Caco-2 (cell line): ENCODE data around the gene KLK14. TPM values are rescaled to one million over a fixed set of nuclear protein-coding genes. Genes with fewer than 3 reads are reported as not detected.

ENCODE experiments used
- BruUV-seq: library from RNA; stranded (reverse); fragments of 400-500 nt; replicated peaks from 2 replicates; lab custom pipeline; 2021; lab: Mats Ljungman, UMichigan
- CTCF ChIA-PET: fragments of 300-600 bp; sonication (Branson Sonifier 250); formaldehyde crosslinking; loops from one replicate; lab custom pipeline; 2022; ENCODE audit warnings: antibody characterized with exemption; lab: Charles Lee
- POLR2A ChIA-PET: fragments of 300-600 bp; sonication (Branson Sonifier 250); formaldehyde crosslinking; loops from one replicate; lab custom pipeline; 2022; ENCODE audit warnings: antibody characterized with exemption; lab: Charles Lee
- DNase-seq, 2 experiments: peaks; one replicate each; pipeline versions ENCODE4 v3.0.0 to v3.0.0-alpha.2; 2020 to 2022
- H3K27me3 ChIP-seq: replicated peaks from 2 replicates; pipeline ENCODE4 v1.6.0; 2011; ENCODE audit warnings: low read length; ENCODE audit not compliant: control insufficient read depth, insufficient read depth
- H3K36me3 ChIP-seq: 2 replicates; pipeline ENCODE4 v1.5.1; 2011; ENCODE audit warnings: low read length; ENCODE audit not compliant: control insufficient read depth, insufficient read depth
- H3K4me1 ChIP-seq: fragments of 250-450 bp; sonication (Bioruptor Pico); 2 replicates; pipeline ENCODE4 v1.5.1; 2020; ENCODE audit warnings: mild to moderate bottlenecking
- H3K4me3 ChIP-seq: 2 replicates; pipeline ENCODE4 v1.5.1; 2011; ENCODE audit warnings: low read depth, mild to moderate bottlenecking, control low read depth, low read length
- H3K9me3 ChIP-seq: fragments of 250-450 bp; sonication (Bioruptor Pico); 2 replicates; pipeline ENCODE4 v1.5.1; 2020; ENCODE audit warnings: mild to moderate bottlenecking, moderate library complexity
- H3K27ac Mint-ChIP-seq: one replicate; pipeline ENCODE4 v1.8.0; 2022; ENCODE audit warnings: mixed read lengths; ENCODE audit not compliant: unreplicated experiment
- H3K27me3 Mint-ChIP-seq: one replicate; pipeline ENCODE4 v1.8.0; 2022; ENCODE audit warnings: mixed read lengths; ENCODE audit not compliant: insufficient read depth, unreplicated experiment
- H3K36me3 Mint-ChIP-seq: one replicate; pipeline ENCODE4 v1.8.0; 2022; ENCODE audit warnings: mild to moderate bottlenecking, mixed read lengths; ENCODE audit not compliant: insufficient read depth, unreplicated experiment
- H3K4me1 Mint-ChIP-seq: one replicate; pipeline ENCODE4 v1.8.0; 2022; ENCODE audit warnings: low read depth, mixed read lengths; ENCODE audit not compliant: unreplicated experiment
- H3K4me3 Mint-ChIP-seq: one replicate; pipeline ENCODE4 v1.8.0; 2022; ENCODE audit warnings: mild to moderate bottlenecking, moderate library complexity, mixed read lengths; ENCODE audit not compliant: unreplicated experiment
- H3K9me3 Mint-ChIP-seq: one replicate; pipeline ENCODE4 v1.8.0; 2022; ENCODE audit warnings: mixed read lengths; ENCODE audit not compliant: unreplicated experiment
- CTCF ChIP-seq, 2 experiments: fragments of 200-600 bp in 1 of 2; IDR thresholded peaks; 1 replicate in 1 of 2; 2 replicates in 1 of 2; pipeline versions ENCODE4 v1.5.1 to v1.8.0; 2011 to 2022; ENCODE audit warnings: antibody characterized with exemption in 1 of 2, control low read depth in 1 of 2, inconsistent platforms in 1 of 2, low read depth in 1 of 2, low read length in 1 of 2, mild to moderate bottlenecking in 1 of 2, moderate library complexity in 1 of 2; ENCODE audit not compliant: insufficient read depth in 1 of 2, severe bottlenecking in 1 of 2, unreplicated experiment in 1 of 2
- intact Hi-C: fragments of 100-400 bp; cut with micrococcal nuclease; formaldehyde crosslinking; loops from one replicate; pipeline ENCODE4 v1.10.0; 2022; ENCODE audit not compliant: unreplicated experiment
- total RNA-seq: library from RNA; stranded (reverse); gene quantifications from 2 replicates; pipeline ENCODE4 v1.2.3, GENCODE V29; 2022

KLK14 gene
- total RNA-seq, 1 experiment from 2014 or later, result not detected

DNA sequence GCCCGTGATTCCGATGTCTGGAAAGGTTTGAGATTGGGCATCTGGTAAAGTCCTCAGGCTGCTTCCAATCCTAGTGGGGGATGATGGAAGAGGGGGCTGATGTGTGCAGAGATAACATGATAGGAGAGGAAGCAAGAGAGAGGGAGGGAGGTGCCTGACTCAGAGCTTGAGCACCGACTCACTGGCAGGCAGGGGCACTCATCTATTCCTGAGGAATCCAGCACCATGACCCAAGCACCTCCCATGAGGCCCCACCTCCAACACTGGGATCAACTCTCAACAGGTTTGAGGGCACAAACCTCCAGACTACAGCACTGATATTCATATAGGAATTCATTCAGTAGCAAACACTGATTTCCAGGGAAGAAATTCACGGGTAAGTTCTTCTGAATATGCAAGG lies 36.4 kb upstream of the KLK14 start:
- H3K9me3 ChIP-seq, result no peaks in the 10 kb centered on the region
- intact Hi-C loops, result no loop called here
- no peak for TF ChIP-seq CTCF (IDR thresholded peaks at IDR 0.05; ENCODE audit: insufficient read depth in 1 of 2, low read depth in 1 of 2, low read length in 1 of 2, severe bottlenecking in 1 of 2, unreplicated experiment in 1 of 2)
- Mint-ChIP-seq H3K9me3 (no peaks in the 10 kb centered on the region), H3K4me1 (no peaks in the 10 kb centered on the region), H3K36me3 (no peaks in the 10 kb centered on the region), H3K27ac (no peak overlapping the region), H3K27me3 (peaks cover 10% of the 10 kb centered on the region), H3K4me3 (no peak overlapping the region)
- BruUV-seq, result no TSS peak
- no peaks in the 10 kb centered on the region for H3K36me3 ChIP-seq
- ChIA-PET POLR2A (no interaction called here), CTCF (no interaction called here)
- DNase-seq, result no peak
- no peaks in the 10 kb centered on the region for H3K27me3 ChIP-seq
- H3K4me1 ChIP-seq, result no peaks in the 10 kb centered on the region
- no peak overlapping the region for H3K4me3 ChIP-seq

GRCh38 chr19:51116736-51117286 lies 34.1 kb upstream of the KLK14 start:
- no peaks in the 10 kb centered on the region for H3K9me3 ChIP-seq
- Mint-ChIP-seq H3K4me3 (no peak overlapping the region), H3K4me1 (no peaks in the 10 kb centered on the region), H3K27ac (no peak overlapping the region), H3K9me3 (no peaks in the 10 kb centered on the region), H3K27me3 (peaks cover 6% of the 10 kb centered on the region), H3K36me3 (no peaks in the 10 kb centered on the region)
- POLR2A ChIA-PET, result no interaction called here
- no TSS peak for BruUV-seq
- H3K27me3 ChIP-seq, result no peaks in the 10 kb centered on the region
- no peaks in the 10 kb centered on the region for H3K36me3 ChIP-seq
- CTCF ChIA-PET, result no interaction called here
- H3K4me3 ChIP-seq, result no peak overlapping the region
- intact Hi-C loops, result no loop called here
- no peak for DNase-seq
- TF ChIP-seq CTCF (IDR thresholded peaks at IDR 0.05; ENCODE audit: insufficient read depth in 1 of 2, low read depth in 1 of 2, low read length in 1 of 2, severe bottlenecking in 1 of 2, unreplicated experiment in 1 of 2), result no peak
- no peaks in the 10 kb centered on the region for H3K4me1 ChIP-seq

DNA sequence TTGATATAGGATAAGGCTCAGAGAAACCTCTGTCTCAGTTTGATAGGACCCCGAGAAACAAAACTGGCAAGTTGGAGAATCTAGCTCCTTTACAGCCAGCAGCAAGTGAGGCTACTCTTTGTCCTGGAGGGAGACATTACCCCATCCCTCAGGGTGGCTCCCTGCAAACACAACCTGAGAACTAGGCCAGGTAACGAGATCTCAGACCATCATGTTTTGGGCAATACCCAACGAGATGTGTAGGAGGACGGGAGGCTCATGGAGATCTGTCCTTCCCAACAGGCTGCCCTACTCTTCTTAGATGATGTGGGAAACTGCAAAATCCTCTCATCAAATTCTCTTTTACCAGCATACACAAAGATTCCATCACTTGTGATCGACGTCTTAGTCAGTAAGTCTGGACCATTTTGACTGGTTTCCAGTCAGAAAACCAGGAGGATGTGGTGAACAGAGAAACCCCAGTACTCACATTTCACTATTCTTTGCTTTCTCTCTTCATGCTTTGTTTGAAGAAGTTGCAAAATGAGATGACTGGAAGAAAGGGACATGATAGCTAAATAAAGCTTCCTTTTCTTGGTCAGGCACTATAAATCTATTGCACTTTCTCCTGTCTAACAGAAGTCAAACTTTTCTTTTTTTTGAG lies 31.5 kb upstream of the KLK14 start:
- Mint-ChIP-seq H3K4me1 (no peaks in the 10 kb centered on the region), H3K4me3 (no peak overlapping the region), H3K27me3 (peaks cover 3% of the 10 kb centered on the region), H3K27ac (no peak overlapping the region), H3K9me3 (no peaks in the 10 kb centered on the region), H3K36me3 (no peaks in the 10 kb centered on the region)
- DNase-seq, result no peak
- no TSS peak for BruUV-seq
- TF ChIP-seq CTCF (IDR thresholded peaks at IDR 0.05; ENCODE audit: insufficient read depth in 1 of 2, low read depth in 1 of 2, low read length in 1 of 2, severe bottlenecking in 1 of 2, unreplicated experiment in 1 of 2), result no peak
- H3K4me3 ChIP-seq, result no peak overlapping the region
- intact Hi-C loops, result no loop called here
- ChIA-PET POLR2A (no interaction called here), CTCF (no interaction called here)
- no peaks in the 10 kb centered on the region for H3K4me1 ChIP-seq
- H3K9me3 ChIP-seq, result no peaks in the 10 kb centered on the region
- H3K27me3 ChIP-seq, result no peaks in the 10 kb centered on the region
- H3K36me3 ChIP-seq, result no peaks in the 10 kb centered on the region
